Peyer's patch (tissue), 4 donors: ENCODE results near the gene CNN2.
A peak's percentile ranks its signal among the peaks of the same experiment; 100 is the strongest.

Source experiments
- CTCF ChIP-seq, 6 experiments: fragments of 450-650 bp in 4 of 6; fragments of 200-600 bp in 2 of 6; sonication (generic) in 1 of 6; IDR thresholded peaks; one replicate each; pipeline ENCODE4 v1.5.1; 2017 to 2019; ENCODE audit warnings: antibody characterized with exemption in 6 of 6, mild to moderate bottlenecking in 3 of 6, moderate library complexity in 1 of 6
- POLR2A ChIP-seq, 2 donors: fragments of 450-650 bp; IDR thresholded peaks; one replicate each; pipeline ENCODE4 v1.5.1; 2017; ENCODE audit warnings: antibody characterized with exemption in 2 of 2, mild to moderate bottlenecking in 2 of 2, moderate library complexity in 2 of 2

GRCh38 chr19:1001538-1002166 is 24.8 kb upstream of the CNN2 start:
- TF ChIP-seq CTCF (IDR thresholded peaks at IDR 0.05) (peak; percentile 64 to 93 (median 86)), POLR2A (IDR thresholded peaks at IDR 0.05) (no peak)
